ENCODE data around the gene PUM2.
"Not testable (repeated sequence)": the region's sequence is repeated elsewhere in the genome, so short reads cannot be mapped to it uniquely, and the experiment has no call there.

The PUM2 gene

GRCh38 chr2:20241973-20242726 lies 108.5 kb downstream of the PUM2 start:
- Mint-ChIP-seq H3K27me3 (peaks cover 6 to 13% of the 10 kb centered on the region in 2 donors), H3K36me3 (ENCODE audit: insufficient read depth) (peaks cover 5% of the 10 kb centered on the region), H3K4me1 (ENCODE audit: low read depth in 2 of 2) (peaks cover 4 to 22% of the 10 kb centered on the region in 2 donors), H3K4me3 (peak overlapping the region; percentile 40 to 72), H3K27ac (peak overlapping the region; percentile 65 to 74), H3K9me3 (no peaks in the 10 kb centered on the region)
- ATAC-seq (replicated peaks) = no peak
- DNase-seq = peak in 1 of 3 experiments; percentile 9

DNA sequence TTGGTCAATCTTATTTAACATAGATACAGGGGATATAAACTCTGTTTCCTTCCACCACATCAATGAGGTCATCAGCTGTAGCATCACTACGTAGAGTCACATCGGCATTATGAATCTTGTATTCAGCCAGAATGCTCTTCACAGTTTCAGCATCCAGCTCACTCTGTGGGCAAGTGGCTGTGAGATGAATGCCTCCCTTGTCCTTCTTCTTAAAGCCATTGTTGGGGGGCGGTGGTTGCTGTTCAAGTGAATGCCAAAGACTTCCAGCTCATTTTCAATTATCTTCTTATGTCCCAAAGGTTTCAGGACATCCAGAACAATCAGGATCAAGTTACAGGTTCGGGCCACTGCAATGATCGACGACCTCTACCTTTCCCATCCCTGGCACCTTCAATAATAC lies 110.4 kb downstream of the PUM2 start:
- DNase-seq; H3K36me3 Mint-ChIP-seq (ENCODE audit: insufficient read depth); H3K9me3 Mint-ChIP-seq; H3K4me3 Mint-ChIP-seq; ATAC-seq (replicated peaks); H3K27ac Mint-ChIP-seq: not testable (repeated sequence)
- Mint-ChIP-seq H3K4me1 (ENCODE audit: low read depth in 2 of 2) (peaks cover 4 to 22% of the 10 kb centered on the region in 2 donors), H3K27me3 (peaks cover 23 to 31% of the 10 kb centered on the region in 2 donors)

DNA sequence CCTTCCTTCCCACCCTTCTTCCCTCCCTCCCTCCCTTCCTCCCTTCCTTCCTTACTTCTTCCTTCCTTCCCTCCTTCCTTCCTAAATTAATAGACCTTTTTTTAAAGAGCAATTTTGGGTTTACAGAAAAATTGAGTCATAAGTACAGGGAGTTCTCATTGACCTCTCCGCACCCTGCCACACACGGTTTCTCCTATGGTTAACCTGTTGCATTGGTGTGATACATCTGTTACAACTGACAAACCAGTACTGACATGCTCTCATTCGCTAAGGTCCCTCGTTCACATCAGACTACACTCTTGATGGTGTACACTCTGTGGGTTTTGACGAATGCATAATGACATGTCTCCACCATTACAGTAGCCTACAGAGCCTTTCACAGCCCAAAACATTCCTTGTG lies 114.1 kb downstream of the PUM2 start:
- H3K4me3 Mint-ChIP-seq = no peak overlapping the region
- H3K27ac Mint-ChIP-seq = no peak overlapping the region
- ATAC-seq (replicated peaks) = no peak
- H3K4me1 Mint-ChIP-seq (ENCODE audit: low read depth in 2 of 2) = peaks cover 0 to 2% of the 10 kb centered on the region in 2 donors
- no peak for DNase-seq
- peaks cover 29 to 56% of the 10 kb centered on the region in 2 donors for H3K27me3 Mint-ChIP-seq
- no peaks in the 10 kb centered on the region for H3K36me3 Mint-ChIP-seq (ENCODE audit: insufficient read depth)
- no peaks in the 10 kb centered on the region for H3K9me3 Mint-ChIP-seq

DNA sequence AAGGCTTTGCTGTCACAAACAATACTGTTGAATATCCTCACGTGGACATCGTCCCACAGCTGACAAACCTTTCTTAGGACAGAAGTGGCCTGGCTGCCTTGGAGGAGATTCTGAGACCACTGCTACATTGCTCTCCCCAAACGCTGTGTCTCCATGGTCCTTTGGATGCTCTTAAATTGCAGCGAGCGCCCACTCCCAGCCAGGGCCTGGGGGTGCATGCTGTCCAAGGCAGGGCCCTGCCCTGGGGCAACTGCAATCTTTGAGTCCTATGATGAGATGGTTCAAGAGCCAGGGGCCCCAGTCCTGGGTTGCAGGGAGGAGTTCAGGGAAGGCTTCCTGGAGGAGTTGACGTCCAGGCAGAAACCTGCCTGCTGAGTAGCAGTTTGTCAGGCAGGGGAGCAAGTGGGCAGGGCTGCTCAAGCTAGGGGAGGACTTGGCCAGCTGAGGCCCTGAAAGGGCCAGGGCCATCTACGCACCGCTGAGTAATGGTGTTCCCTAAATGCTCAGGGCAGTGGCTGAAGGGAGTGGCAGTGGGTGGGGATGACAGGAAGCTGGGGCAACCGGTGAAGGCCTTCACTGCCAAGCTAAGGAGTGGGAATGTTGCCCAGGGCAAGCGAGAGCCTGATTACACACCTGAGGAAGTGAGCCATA lies 114.9 kb downstream of the PUM2 start:
- Mint-ChIP-seq H3K27me3 (peaks cover 36 to 63% of the 10 kb centered on the region in 2 donors), H3K9me3 (no peaks in the 10 kb centered on the region), H3K4me3 (no peak overlapping the region), H3K27ac (no peak overlapping the region), H3K36me3 (ENCODE audit: insufficient read depth) (no peaks in the 10 kb centered on the region), H3K4me1 (ENCODE audit: low read depth in 2 of 2) (no peaks in the 10 kb centered on the region)
- ATAC-seq (replicated peaks) (no peak), DNase-seq (no peak)

DNA sequence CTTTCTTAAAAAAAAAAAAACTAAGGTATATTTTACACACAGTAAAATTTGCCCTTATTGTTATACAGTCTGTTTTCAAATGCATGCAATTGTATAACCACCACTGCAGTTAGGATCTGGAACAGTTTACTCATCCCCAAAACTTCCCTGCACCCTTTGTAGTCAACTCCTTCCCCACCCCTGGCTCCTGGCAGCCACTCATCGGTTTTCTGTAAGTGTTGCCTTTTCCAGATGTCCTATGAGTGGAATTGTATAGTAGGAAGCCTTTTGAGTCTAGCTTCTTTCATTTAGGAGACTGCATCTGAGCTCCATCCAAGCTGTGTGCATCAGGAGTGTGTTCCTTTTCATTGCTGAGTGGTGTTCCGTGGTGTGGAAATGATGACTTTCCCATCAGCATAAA lies 116.0 kb downstream of the PUM2 start:
- H3K36me3 Mint-ChIP-seq (ENCODE audit: insufficient read depth); H3K4me3 Mint-ChIP-seq; H3K4me1 Mint-ChIP-seq (ENCODE audit: low read depth in 2 of 2); DNase-seq; H3K9me3 Mint-ChIP-seq; ATAC-seq (replicated peaks); H3K27ac Mint-ChIP-seq: not testable (repeated sequence)
- peaks cover 39 to 75% of the 10 kb centered on the region in 2 donors for H3K27me3 Mint-ChIP-seq

DNA sequence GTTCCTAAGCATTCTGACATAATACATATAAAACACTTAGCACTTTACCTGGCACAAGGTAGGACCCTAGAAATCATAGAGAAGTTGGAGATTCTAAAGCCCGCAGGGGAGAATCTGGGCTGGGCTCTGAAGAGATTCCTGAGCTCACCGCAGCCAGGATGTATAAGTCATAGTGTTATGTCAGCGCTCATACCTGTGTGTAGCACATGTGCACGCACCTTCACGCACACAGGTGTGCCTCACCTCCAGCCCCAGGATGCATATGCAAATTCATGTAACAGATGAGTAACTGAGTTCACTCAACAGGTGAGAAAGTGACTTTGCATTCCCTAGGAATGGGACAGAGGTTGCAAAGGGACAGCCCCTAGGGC lies 117.8 kb downstream of the PUM2 start:
- Mint-ChIP-seq H3K27me3 (peaks cover 43 to 86% of the 10 kb centered on the region in 2 donors), H3K36me3 (ENCODE audit: insufficient read depth) (peaks cover 3% of the 10 kb centered on the region), H3K27ac (no peak overlapping the region), H3K4me1 (ENCODE audit: low read depth in 2 of 2) (no peaks in the 10 kb centered on the region), H3K9me3 (no peaks in the 10 kb centered on the region), H3K4me3 (no peak overlapping the region)
- DNase-seq (no peak), ATAC-seq (replicated peaks) (no peak)

DNA sequence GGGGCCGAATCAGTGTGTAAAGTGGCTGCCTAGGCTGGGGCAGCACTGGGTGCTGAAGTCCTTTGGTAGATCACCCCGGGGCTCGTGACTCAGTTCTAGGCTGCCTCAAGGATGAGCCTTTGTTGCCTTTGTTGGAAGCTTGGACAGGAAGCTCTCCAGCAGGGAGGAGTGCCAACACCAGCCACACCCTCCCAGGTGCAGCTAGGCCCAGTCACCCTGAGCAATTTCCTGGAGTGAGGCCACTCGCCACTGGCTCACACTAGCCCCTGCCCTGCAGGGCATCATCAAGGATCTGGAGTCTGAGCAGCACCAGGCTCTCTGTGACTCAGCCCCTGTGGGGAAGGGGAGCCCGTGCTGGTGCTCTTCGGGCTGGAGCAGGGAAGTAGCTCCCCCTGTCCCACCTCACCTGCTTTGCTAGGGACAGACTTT lies 119.0 kb downstream of the PUM2 start:
- peaks cover 45 to 83% of the 10 kb centered on the region in 2 donors for H3K27me3 Mint-ChIP-seq
- no peaks in the 10 kb centered on the region for H3K4me1 Mint-ChIP-seq (ENCODE audit: low read depth in 2 of 2)
- no peak for ATAC-seq (replicated peaks)

DNA sequence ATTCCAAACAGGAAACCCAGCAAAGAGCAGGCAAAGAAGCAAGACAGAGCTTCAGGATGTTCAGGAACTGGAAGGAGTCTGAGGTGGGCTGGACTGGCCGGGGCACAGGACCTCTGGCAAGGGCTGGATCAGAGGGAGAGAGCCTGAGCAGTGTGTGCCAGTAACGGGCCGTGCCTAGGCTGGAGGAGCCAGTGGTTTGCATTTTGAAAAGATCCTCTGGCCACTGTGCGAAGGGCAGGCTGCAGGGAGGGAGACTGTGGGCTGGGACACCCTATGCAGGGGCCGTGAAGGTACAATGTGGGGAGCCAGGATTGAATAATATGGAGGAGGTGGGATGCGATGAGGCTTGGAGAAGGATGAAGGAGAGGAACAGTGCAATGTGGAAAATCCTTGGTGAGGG lies 119.5 kb downstream of the PUM2 start:
- ATAC-seq (replicated peaks) (no peak), DNase-seq (no peak)
- H3K9me3 Mint-ChIP-seq = no peaks in the 10 kb centered on the region
- peaks cover 3% of the 10 kb centered on the region for H3K36me3 Mint-ChIP-seq (ENCODE audit: insufficient read depth)
- H3K4me1 Mint-ChIP-seq (ENCODE audit: low read depth in 2 of 2) = no peaks in the 10 kb centered on the region
- no peak overlapping the region for H3K27ac Mint-ChIP-seq
- no peak overlapping the region for H3K4me3 Mint-ChIP-seq
- peaks cover 43 to 83% of the 10 kb centered on the region in 2 donors for H3K27me3 Mint-ChIP-seq

More for the DNA sequence above, 119.0 kb downstream of the PUM2 start:
- DNase-seq = no peak
- H3K9me3 Mint-ChIP-seq = no peaks in the 10 kb centered on the region
- H3K4me3 Mint-ChIP-seq = no peak overlapping the region
- no peak overlapping the region for H3K27ac Mint-ChIP-seq
- peaks cover 3% of the 10 kb centered on the region for H3K36me3 Mint-ChIP-seq (ENCODE audit: insufficient read depth)

- no peaks in the 10 kb centered on the region for H3K9me3 Mint-ChIP-seq
- H3K4me1 Mint-ChIP-seq (ENCODE audit: low read depth in 2 of 2) = peaks cover 0 to 2% of the 10 kb centered on the region in 2 donors
- no peak overlapping the region for H3K27ac Mint-ChIP-seq
- peaks cover 44 to 83% of the 10 kb centered on the region in 2 donors for H3K27me3 Mint-ChIP-seq
- peaks cover 7% of the 10 kb centered on the region for H3K36me3 Mint-ChIP-seq (ENCODE audit: insufficient read depth)
- no peak overlapping the region for H3K4me3 Mint-ChIP-seq
- ATAC-seq (replicated peaks) = no peak
- no peak for DNase-seq
These were observed 120.6 kb downstream of the PUM2 start for GRCh38 chr2:20230114-20230425.

GRCh38 chr2:20229322-20230113 lies 121.1 kb downstream of the PUM2 start:
- Mint-ChIP-seq H3K4me3 (no peak overlapping the region), H3K27me3 (peaks cover 44 to 83% of the 10 kb centered on the region in 2 donors), H3K27ac (no peak overlapping the region), H3K9me3 (no peaks in the 10 kb centered on the region), H3K36me3 (ENCODE audit: insufficient read depth) (peaks cover 7% of the 10 kb centered on the region), H3K4me1 (ENCODE audit: low read depth in 2 of 2) (peaks cover 0 to 2% of the 10 kb centered on the region in 2 donors)
- ATAC-seq (replicated peaks) = no peak
- DNase-seq = no peak

GRCh38 chr2:20227894-20228505 lies 122.6 kb downstream of the PUM2 start:
- peaks cover 45 to 73% of the 10 kb centered on the region in 2 donors for H3K27me3 Mint-ChIP-seq
- H3K4me3 Mint-ChIP-seq = no peak overlapping the region
- no peak for DNase-seq
- H3K9me3 Mint-ChIP-seq = no peaks in the 10 kb centered on the region
- no peak for ATAC-seq (replicated peaks)
- H3K4me1 Mint-ChIP-seq (ENCODE audit: low read depth in 2 of 2) = peaks cover 0 to 2% of the 10 kb centered on the region in 2 donors
- no peak overlapping the region for H3K27ac Mint-ChIP-seq
- peaks cover 7% of the 10 kb centered on the region for H3K36me3 Mint-ChIP-seq (ENCODE audit: insufficient read depth)

DNA sequence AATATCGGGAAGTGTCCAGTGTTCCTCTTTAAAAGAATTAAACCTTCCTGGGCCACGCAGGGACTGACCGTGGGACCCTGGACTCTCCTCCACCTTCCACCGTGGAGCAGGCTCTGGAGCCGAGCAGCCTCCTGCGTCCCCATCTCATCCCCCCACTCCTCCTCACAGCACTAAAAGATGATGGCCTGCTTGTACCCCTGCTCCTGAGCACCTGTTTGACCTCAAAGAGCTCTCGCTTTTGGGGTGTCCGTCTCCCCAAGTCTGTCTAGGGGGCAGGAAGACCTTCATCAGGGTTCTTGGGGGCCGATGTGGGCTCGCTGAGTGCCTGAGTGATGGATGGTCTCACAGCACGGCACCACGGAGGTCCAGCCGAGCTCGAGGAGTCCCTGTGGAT lies 124.5 kb downstream of the PUM2 start:
- Mint-ChIP-seq H3K4me1 (ENCODE audit: low read depth in 2 of 2) (peaks cover 0 to 2% of the 10 kb centered on the region in 2 donors), H3K27me3 (peaks cover 50 to 76% of the 10 kb centered on the region in 2 donors), H3K27ac (no peak overlapping the region), H3K9me3 (no peaks in the 10 kb centered on the region), H3K36me3 (ENCODE audit: insufficient read depth) (peaks cover 7% of the 10 kb centered on the region), H3K4me3 (peak overlapping the region; percentile 49 to 64)
- ATAC-seq (replicated peaks) (no peak), DNase-seq (no peak)

Data from effector memory CD8-positive, alpha-beta T cell (primary cell).